Measurements from ENCODE around the gene LYL1.

LYL1 gene

DNA sequence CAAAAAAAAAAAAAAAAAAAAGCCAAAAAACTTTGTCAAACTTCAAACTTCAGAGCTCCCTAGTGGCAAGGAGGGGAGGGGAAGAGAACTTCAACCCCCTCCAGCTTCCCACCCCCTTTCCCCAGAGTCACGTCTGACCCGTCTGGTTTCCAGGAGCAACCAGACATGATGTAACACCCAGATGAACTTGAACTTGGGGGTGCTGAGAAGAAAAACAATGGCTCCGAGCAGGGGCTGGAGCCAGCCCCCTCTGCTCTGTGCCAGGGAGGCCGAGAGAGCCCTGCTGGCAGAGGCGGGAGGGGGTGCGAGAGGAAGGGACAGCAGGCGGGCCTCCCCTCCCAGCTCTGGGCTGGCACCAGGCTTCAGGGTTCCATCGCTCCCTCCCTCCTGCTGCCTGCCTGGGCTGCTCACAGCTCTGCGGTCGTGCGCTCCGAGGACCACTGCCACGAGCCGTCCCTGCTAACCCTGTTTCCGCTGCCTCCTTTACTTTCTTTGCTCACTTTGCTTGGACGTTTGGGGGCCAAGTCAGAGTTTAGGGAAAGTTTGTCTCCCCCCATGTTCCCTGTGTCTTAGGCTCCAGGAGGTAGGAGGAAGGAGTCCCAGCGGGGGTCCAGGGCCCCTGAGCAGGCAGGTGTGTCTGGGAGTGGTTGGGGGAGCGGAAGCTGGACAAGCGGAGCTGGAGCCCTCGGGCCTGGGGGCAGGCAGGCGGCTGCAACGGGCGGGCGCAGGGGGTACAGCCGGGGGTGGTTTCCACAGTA is 11.1 kb downstream of the LYL1 start:
- no peak for DNase-seq

DNA sequence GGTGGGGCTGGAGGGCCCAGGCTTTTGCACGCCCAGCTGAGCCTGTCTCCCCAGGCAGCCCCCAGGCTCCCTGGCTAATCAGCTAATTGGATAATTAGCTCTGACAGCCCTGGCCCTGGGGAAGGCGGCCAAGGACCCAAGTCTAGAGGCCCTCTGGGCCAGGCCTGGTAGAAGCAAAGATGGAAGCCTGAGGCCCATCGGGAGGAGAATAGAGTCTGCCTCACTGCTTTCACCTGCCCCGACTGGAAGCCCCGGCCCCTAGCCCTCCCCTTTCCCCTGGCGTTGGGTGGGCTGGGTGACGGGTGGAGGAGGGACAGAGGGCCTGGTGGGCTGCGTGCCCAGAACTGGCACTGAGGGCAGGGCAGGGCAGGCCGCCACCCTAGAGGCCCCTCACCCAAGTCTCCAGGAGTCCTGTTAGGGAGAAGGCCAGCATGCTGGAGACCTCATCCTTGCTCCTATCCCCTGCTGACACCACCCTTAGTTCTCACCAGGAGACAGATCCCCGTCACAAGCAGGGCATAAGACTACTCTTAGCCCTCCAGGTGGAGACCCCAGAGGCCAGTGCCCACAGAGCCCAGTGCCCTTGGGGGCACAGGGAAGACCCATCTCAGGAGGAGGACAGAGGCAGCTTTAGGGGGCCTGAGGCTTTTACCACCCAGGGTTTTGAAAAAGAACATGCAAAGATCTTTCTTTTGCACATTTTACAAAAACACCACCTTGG is 12.0 kb downstream of the LYL1 start:
- DNase-seq: no peak

DNA sequence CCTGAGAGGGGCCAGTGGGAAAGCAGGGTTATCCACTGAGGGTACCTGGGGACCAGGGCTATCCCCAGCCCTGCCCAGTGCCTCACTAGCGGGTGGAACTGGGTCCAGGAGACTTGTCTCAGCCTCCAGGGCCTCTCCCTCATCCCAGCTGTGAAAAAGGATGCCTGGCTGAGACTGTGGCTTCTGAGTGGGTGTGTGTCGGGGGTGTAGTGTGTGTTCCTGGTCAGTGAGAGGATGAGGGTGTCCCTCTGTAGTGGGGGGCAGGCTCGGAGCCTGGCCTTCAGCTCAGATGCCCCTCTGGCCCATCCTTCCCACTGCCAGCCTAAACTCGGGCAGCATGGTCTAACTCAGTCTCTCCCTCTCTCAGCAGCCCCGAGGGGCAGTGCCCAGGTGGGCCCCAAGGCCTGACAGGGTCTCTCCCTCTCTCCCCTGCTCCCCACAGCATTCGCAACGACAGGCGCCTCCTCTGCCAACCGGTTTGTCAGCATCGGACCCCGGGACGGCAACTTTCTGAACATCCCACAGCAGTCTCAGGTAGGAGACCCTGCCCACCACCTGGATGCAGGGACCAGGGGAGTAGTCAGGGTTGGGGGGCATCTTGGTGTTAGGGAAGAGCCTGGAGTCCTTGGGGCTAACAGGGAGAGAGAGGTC is 12.7 kb downstream of the LYL1 start:
- DNase-seq: no peak

- peak; percentile 21 for DNase-seq
These were observed 13.4 kb downstream of the LYL1 start for GRCh38 chr19:13089139-13089856.

- no peak for DNase-seq
These were observed 14.7 kb downstream of the LYL1 start for GRCh38 chr19:13087795-13088537.

- no peak for DNase-seq
These were observed 15.4 kb downstream of the LYL1 start for GRCh38 chr19:13087295-13087694.

- no peak for DNase-seq
These were observed 16.3 kb downstream of the LYL1 start for GRCh38 chr19:13086341-13086740.

DNA sequence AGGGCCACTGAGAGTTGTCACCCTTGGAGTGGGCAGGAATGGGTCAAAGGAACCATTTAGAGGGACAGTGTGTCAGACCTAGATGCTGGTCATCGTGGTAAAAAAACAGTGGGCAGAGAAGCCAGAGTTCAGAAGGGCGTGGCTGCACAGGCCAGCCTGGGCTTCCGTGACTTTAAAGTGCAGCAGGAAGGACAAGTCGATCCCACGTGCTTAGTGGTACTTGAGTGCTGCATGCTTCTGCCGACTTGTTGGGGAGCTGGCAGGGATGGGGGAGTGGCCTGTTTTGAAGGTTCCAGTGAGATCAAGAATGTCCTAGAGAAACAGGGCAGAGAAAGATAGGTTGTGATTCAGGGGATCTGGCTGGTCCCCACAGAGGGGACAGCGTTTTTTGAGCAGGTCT is 17.0 kb downstream of the LYL1 start:
- DNase-seq: no peak

DNA sequence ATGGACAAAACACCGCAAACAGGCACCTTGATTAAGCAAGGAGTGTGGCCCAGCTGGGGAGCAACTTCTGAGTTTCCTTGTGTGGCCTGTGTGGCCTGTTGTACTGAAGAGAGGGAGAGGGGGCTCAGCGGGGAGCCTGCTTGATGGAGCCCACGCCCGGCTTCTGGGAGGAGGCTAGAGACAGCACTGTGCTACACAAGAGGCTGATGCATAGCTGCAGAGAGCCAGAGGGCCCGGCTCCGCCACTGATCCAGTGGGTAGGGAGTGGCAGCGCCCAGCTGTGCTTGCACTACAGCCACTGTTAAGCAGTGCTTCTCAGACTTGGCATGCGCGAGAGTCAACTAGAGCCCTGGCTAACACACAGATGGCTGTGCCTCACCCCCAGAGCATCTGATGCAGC is 19.0 kb downstream of the LYL1 start:
- DNase-seq: no peak

DNA sequence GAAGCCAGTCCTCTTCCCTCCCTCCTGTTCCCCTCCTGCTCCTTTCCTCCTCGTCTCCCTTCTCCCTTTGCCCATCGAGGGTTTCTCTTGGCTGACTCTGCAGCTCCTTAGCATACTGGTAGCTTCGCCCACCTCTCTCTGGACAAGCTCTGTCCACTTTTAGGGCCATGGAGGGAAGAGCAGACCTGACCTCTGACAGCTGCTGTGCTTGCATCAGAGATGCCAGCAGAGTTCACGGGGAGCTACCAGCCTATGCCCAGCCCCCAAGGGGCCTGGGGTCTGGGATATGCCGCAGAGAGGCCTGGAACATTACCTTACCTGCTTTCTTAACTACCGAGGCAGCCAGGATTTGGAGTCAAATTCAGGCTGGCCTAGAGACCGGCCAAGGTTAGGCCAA is 19.7 kb downstream of the LYL1 start:
- DNase-seq: no peak

- no peak for DNase-seq
These were observed 20.3 kb downstream of the LYL1 start for GRCh38 chr19:13082192-13083007.

GRCh38 chr19:13079542-13079986 is 23.1 kb downstream of the LYL1 start:
- no peak for DNase-seq

GRCh38 chr19:13078897-13079541 is 23.6 kb downstream of the LYL1 start:
- no peak for DNase-seq

DNA sequence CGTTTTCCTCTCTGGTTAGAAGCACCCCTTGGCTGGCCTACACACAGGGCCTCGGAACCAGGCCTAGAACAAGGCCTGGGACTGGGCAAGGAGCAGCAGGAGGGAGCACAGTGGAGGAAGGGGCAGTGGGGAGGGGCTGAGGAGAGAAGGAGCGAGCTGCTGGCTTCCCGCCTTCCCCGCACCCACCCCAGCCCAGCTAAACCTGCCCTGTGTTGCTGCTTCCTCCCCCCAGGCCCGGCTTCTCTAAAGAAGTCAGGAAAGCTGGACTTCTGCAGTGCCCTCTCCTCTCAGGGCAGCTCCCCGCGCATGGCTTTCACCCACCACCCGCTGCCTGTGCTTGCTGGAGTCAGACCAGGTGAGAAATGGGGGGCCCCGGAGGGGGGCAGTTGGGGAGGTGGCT is 24.3 kb downstream of the LYL1 start:
- DNase-seq: no peak

DNA sequence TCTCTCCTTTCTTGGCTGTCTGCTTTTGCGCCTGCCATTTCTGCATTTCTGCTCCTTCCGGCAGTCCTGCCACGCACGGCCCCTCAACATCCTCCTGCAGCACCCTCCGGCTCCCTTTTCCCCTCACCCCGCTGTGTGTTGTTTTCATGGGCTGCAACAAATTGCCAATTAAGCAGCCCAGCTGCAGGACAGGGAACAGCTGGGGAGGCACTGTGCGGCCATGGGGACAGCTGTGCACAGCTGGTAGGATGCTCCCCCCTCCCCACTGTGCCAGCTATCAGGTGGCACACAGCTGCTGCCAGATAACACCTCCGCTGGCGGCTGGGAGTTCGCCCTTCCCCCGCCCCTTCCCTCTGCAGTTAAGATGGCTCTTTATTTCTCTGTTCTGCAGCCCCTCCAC is 25.4 kb downstream of the LYL1 start:
- no peak for DNase-seq

- no peak for DNase-seq
These were observed 25.9 kb downstream of the LYL1 start for GRCh38 chr19:13076787-13077186.

GRCh38 chr19:13076320-13076719 is 26.3 kb downstream of the LYL1 start:
- DNase-seq: no peak

GRCh38 chr19:13074378-13074777 is 28.3 kb downstream of the LYL1 start:
- DNase-seq: no peak

- no peak for DNase-seq
These were observed 29.4 kb downstream of the LYL1 start for GRCh38 chr19:13073263-13073662.

GRCh38 chr19:13072188-13072908 is 30.3 kb downstream of the LYL1 start:
- DNase-seq: no peak

Data from CD4-positive, alpha-beta T cell treated with Interleukin-17A for 1 hour (primary cell).